ENCODE results near the gene RETSAT.
"Not testable (repeated sequence)": the region's sequence is repeated elsewhere in the genome, so short reads cannot be mapped to it uniquely, and the experiment has no call there.

RETSAT gene

GRCh38 chr2:85378257-85378656 is 23.9 kb upstream of the RETSAT start:
- DNase-seq (ENCODE audit: low read depth in 2 of 2), result no peak

- DNase-seq (ENCODE audit: low read depth in 2 of 2), result no peak
These were observed 22.8 kb upstream of the RETSAT start for GRCh38 chr2:85377083-85377482.

- no peak for DNase-seq (ENCODE audit: low read depth in 2 of 2)
These were observed 22.1 kb upstream of the RETSAT start for GRCh38 chr2:85376291-85377065.

GRCh38 chr2:85371045-85371444 is 16.7 kb upstream of the RETSAT start:
- DNase-seq (ENCODE audit: low read depth in 2 of 2), result no peak

- DNase-seq (ENCODE audit: low read depth in 2 of 2), result no peak
These were observed 15.2 kb upstream of the RETSAT start for GRCh38 chr2:85369500-85369899.

GRCh38 chr2:85368921-85369320 is 14.6 kb upstream of the RETSAT start:
- DNase-seq (ENCODE audit: low read depth in 2 of 2), result no peak

GRCh38 chr2:85367180-85367579 is 12.9 kb upstream of the RETSAT start:
- no peak for DNase-seq (ENCODE audit: low read depth in 2 of 2)

DNA sequence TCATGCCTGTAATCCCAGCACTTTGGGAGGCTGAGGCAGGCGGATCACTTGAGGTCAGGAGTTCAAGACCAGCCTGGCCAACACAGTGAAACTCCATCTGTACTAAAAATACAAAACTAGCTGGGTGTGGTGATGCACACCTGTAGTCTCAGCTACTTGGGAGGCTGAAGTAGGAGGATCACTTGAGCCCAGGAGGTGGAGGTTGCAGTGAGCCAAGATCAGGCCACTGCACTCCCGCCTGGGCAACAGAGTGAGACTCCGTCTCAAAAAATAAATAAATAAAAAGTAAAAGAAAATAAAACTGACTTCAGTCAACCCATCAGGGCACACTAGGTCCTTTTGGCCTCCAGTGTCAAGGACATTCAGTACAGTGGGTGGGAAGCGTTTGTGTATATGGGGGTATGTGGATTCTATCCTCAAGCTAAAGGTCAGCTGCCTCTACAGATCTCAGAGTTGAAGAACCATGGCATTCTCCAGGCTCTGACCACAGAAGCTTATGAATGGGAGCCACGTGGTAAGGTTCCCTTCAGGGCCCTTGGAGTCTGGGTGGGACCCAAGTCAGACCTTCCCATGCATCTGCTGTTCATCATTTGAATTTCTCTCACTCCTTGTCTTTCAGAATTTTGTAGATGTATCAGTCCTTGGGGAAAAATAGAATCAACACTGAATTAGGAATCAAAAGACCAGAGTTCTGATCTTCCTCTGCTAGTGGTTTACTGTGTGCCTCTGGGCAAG is 8.5 kb upstream of the RETSAT start:
- DNase-seq (ENCODE audit: low read depth in 2 of 2), result not testable (repeated sequence)

DNA sequence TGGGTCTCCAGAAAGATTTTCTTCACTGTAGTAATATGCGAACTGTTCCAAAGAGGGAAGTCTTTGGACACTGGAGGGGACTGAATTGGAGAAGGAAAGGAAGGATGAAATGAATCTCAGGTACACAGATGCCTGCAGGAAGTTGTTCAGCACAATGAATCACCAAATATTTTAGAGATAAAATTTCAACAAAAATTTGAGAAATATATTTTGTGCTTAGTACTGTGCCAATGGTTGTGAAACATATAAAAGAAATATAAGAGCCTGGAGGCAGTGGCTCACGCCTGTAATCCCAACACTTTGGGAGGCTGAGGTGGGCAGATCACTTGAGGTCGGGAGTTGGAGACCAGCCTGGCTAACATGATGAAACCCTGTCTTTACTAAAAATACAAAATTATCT is 3.4 kb upstream of the RETSAT start:
- DNase-seq (ENCODE audit: low read depth in 2 of 2), result no peak

DNA sequence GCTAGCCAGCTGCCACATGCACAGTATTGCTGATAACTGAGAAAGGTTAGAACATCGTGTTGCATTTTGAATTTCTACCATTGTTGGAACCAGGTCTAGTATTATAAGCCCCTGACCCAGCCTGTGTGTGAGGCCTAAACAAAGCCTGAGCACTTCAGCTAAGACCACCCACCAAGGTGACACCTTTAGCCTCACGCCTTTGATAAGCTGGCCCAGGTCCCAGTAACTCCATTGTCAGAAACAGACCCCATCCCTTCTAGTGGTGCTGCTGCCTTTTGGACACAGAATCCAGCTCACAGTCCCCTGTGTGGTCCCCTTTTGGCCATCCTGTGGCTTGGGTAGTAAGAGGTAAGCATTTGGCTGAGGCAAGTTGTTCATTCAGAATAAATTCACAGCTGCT is 1.9 kb upstream of the RETSAT start:
- no peak for DNase-seq (ENCODE audit: low read depth in 2 of 2)

GRCh38 chr2:85355521-85355920 is 1.2 kb upstream of the RETSAT start:
- DNase-seq (ENCODE audit: low read depth in 2 of 2), result no peak

GRCh38 chr2:85355073-85355410 is 714 bp upstream of the RETSAT start:
- DNase-seq (ENCODE audit: low read depth in 2 of 2), result no peak

GRCh38 chr2:85353876-85354285 is 447 bp downstream of the RETSAT start:
- DNase-seq (ENCODE audit: low read depth in 2 of 2), result no peak

DNA sequence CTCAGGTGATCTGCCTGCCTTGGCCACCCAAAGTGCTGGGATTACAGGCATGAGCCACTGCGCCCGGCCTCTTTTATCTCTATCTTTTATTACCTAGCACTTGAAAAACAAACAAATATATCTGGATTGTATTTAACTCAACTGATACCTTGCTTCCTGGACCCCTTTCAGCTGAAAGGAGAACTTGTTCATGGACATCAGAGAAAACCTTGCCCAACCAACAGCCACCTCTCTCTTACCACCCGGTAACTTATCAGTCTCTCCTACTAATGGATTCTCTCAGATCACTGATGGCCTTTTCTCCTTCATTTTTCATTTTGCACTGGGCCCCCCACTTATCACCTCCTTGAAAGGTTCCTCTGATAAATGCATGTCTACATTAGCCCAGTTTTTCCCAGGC is 6.7 kb downstream of the RETSAT start:
- DNase-seq (ENCODE audit: low read depth in 2 of 2), result no peak

DNA sequence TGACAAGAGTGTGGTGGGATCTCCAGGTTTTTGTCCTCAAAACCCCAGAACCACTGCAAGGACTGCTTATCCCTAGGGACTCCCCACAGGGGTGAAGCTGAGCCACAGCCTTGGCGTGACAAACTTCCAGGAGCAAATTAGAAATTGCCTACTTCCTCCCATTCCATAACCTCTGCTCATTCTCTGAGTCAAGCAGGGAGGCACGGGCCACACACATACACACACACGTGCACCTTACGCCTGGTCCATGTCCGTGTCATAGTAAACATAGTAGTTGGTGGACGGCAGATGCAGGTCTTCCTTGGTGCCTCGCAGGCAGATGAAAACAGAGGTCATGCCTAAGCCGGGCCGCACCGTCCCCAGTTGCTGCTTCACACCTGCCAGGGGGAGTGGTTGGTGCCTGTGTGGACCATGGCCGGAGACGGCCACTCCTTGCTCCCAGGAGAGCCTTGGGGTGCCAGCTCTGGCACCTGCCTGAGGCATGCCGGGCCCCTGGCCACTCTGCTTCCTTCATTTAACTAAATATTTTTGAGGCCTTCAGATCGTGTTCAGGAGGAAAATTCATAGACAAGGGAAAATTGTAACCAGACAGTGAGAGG is 9.9 kb downstream of the RETSAT start:
- DNase-seq (ENCODE audit: low read depth in 2 of 2), result no peak

DNA sequence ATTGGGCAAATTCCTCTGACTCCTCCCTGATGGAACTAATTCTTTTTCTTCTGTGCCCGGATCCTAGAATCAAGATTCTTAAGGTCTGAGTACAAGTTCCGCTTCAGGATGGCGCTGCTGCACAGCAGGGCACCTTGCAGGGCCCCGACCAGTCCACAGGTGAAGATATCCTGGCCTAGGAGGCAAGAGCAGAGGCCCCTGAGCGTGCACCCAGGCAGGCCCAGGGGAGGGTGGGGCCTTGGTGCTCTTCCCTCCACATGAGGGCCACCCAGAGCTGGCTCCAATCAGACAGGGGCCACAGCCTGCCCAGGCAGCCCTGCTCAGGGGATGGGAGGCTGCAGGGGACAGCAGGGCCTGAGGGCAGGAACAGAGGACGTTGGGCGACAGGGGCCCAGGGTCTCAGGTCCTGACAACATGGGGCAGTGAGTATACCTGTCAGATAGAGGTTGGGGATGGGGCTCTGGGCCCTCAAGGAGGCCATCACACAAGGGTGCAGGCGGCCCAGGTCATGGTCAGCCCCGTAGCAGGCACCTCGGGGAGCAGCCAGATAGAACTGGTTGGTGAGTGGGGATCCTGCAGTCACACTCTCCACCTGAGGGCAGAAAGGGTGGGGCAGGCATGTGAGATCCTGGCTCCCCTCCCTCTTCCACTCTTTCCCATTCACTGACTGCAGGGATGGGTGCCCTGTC is 11.0 kb downstream of the RETSAT start:
- not testable (repeated sequence) for DNase-seq (ENCODE audit: low read depth in 2 of 2)

DNA sequence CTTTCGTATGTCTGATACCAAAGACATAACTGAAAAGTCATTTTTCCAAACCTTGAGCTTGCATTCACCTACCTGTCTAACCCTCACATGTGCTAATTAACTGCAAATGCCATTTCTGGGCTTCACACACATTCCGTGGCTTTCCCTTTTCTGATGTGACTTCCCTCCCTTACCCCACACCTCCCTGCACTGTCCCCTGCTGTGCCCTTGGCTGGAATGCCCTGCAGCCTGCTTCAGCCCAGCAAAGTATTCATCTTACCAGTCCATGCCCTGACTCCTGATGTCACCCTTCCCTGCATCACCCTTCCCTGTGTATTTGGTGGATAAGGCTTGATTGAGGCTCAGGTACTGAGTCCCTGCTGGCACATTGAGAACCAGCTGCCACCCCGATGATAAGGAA is 12.2 kb downstream of the RETSAT start:
- no peak for DNase-seq (ENCODE audit: low read depth in 2 of 2)

DNA sequence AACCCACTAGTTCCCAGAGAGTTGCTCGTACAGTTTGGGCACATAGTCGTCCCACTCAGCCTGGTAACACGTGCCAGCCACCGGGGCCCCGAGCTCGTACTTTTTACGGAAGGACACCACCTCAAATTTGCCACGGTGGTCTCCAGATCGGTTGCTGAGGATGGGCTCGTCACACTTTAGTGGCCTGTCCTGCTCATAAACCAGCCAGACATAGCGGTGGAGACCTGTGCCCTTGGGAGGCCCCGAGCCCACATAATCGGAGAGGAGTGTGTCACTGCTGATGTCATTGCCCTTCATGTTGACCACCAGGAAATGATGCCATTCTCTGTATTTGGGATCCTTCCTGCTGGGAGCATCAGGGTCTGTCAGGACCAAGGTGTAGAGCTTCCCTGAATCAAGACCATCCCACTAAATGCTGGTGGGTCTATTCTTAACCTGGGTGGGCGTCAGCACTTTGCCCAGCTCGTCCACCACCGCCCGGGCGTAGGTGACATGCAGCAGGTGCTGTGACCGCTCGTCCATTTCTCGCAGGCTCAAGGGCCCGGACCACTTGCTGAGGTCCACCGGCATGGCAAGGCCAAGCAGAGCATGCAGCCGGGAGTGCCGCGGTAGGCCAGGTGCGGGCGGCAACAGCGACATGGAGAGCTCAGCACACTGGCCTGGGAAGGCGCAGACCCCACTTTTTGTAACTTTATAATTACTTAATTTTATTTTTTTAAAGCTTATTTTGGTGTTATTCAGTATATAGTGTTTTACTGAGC is 12.9 kb downstream of the RETSAT start:
- DNase-seq (ENCODE audit: low read depth in 2 of 2), result no peak

DNA sequence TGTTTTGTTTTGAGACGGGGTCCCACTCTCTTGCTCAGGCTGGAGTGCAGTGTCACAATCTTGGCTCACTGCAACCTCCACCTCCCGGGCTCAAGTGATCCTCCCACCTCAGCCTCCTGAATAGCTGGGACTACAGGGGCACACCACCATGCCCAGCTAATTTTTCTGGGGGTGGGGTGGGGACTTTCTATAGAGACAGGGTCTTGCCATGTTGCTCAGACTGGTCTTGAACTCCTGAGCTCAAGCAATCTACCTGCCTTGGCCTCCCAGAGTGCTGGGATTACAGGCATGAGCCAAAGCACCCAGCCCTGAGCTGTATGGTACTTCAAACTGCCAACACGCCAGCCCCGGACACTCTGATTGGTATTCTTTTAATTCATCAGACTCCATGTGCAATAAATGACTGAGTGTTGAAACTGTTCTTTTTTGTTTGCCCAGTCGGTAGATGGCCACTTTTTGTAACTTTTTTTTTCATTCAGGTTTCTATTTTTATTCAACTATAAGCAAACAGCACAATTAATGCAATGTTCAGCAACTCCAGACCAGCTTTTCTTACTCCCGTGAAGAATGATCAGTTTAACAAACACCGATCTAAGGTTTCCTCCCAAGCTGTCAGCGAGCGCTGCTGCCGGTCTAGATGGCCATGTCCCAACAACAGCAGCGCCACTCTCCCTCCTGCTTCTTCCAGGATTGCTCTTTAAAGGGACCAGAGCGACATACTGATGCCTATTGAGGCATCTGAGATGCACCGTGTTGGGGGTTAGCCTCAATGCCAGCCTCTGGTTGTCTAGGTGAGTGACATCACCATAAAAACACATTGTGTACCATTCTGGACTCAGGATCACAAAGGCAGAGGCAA is 14.1 kb downstream of the RETSAT start:
- no peak for DNase-seq (ENCODE audit: low read depth in 2 of 2)

DNA sequence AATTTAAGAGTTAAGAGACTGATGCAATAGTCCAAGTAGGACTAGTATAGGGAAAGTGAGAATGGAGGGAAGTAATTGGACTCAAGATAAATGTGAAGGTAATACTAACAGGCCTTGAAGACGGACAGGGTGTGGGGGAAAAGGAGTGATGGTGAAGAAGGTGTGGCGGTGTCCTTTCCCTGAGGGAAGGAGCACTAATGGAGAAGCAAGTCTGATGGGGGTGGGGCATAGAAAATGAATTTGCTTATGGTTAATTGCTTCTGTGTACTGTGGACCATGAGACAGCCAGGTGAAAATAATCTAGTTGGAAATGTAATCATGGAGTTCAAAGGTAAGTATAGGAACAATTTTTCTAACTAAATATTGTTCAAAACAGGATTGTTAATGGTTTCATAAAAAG is 19.4 kb downstream of the RETSAT start:
- no peak for DNase-seq (ENCODE audit: low read depth in 2 of 2)

- DNase-seq (ENCODE audit: low read depth in 2 of 2), result not testable (repeated sequence)
These were observed 20.5 kb downstream of the RETSAT start for GRCh38 chr2:85333877-85334276.
